MCF 10A (cell line): ENCODE data around the gene TADA2A. TPM values are rescaled to one million over a fixed set of nuclear protein-coding genes. Genes with fewer than 3 reads are reported as not detected.
A peak's percentile ranks its signal among the peaks of the same experiment; 100 is the strongest.

ENCODE experiments used
- Bru-seq: library from RNA; stranded (reverse); fragments of 400-500 nt; gene quantifications from one replicate; lab custom pipeline; 2021; lab: Mats Ljungman, UMichigan
- BruChase-seq, 2 experiments: library from RNA; stranded (reverse); fragments of 400-500 nt; gene quantifications; one replicate each; lab custom pipeline; 2021; lab: Mats Ljungman, UMichigan
- BruUV-seq: library from RNA; stranded (reverse); fragments of 400-500 nt; replicated peaks from 2 replicates; lab custom pipeline; 2021; lab: Mats Ljungman, UMichigan
- CTCF ChIA-PET: fragments of 300-600 bp; sonication (Branson Sonifier 250); formaldehyde crosslinking; extraction: SDS; loops from one replicate; lab custom pipeline; 2021; ENCODE audit warnings: antibody characterized with exemption, inconsistent platforms; lab: Yijun Ruan, JAX
- POLR2A ChIA-PET: fragments of 300-600, 350-650 bp; sonication (Branson Sonifier 250); formaldehyde crosslinking; extraction: SDS; loops from one replicate; lab custom pipeline; 2020; ENCODE audit warnings: antibody characterized with exemption, inconsistent platforms; lab: Yijun Ruan, JAX
- DNase-seq: peaks from one replicate; pipeline ENCODE4 v3.0.0-alpha.2; 2018; ENCODE audit not compliant: unreplicated experiment
- H3K27ac Mint-ChIP-seq: one replicate; pipeline ENCODE4 v1.8.0; 2022; ENCODE audit warnings: mild to moderate bottlenecking, low read depth, mixed read lengths; ENCODE audit not compliant: unreplicated experiment
- H3K27me3 Mint-ChIP-seq: one replicate; pipeline ENCODE4 v1.8.0; 2022; ENCODE audit warnings: mixed read lengths; ENCODE audit not compliant: insufficient read depth, unreplicated experiment
- H3K36me3 Mint-ChIP-seq: one replicate; pipeline ENCODE4 v1.8.0; 2022; ENCODE audit warnings: mild to moderate bottlenecking, moderate library complexity, mixed read lengths; ENCODE audit not compliant: insufficient read depth, unreplicated experiment
- H3K4me1 Mint-ChIP-seq: one replicate; pipeline ENCODE4 v1.8.0; 2022; ENCODE audit warnings: mixed read lengths; ENCODE audit not compliant: insufficient read depth, unreplicated experiment
- H3K4me3 Mint-ChIP-seq: one replicate; pipeline ENCODE4 v1.8.0; 2022; ENCODE audit warnings: mild to moderate bottlenecking, moderate library complexity, mixed read lengths; ENCODE audit not compliant: unreplicated experiment
- H3K9me3 Mint-ChIP-seq: one replicate; pipeline ENCODE4 v1.8.0; 2022; ENCODE audit warnings: mixed read lengths; ENCODE audit not compliant: unreplicated experiment
- CTCF ChIP-seq: fragments of 200-600 bp; IDR thresholded peaks from one replicate; pipeline ENCODE4 v1.8.0; 2022; ENCODE audit warnings: antibody characterized with exemption, mild to moderate bottlenecking; ENCODE audit not compliant: unreplicated experiment
- intact Hi-C: fragments of 100-400 bp; cut with micrococcal nuclease; formaldehyde crosslinking; loops from 2 replicates; pipeline ENCODE4 v1.14.1; 2022
- long read RNA-seq: library from polyadenylated mRNA; stranded (forward); transcript quantifications from one replicate; pipeline ENCODE4 v2.0.0, GENCODE V29; 2022
- total RNA-seq: library from RNA; stranded (reverse); gene quantifications from 2 replicates; pipeline ENCODE4 v1.2.3, GENCODE V29; 2022

The TADA2A gene
- total RNA-seq (25.3 and 31.3 TPM in 2 replicates), Bru-seq, nascent RNA (percentile 71 among the genes with signal in this experiment), BruChase-seq, experiment 1, labeled RNA remaining after a 6-hour chase (percentile 64 among the genes with signal in this experiment), BruChase-seq, experiment 2, labeled RNA remaining after a 2-hour chase (percentile 69 among the genes with signal in this experiment)
- long read RNA-seq, full-length matches to known transcripts = 2 of 11 reads
- long read RNA-seq, partial matches to known transcripts = 0 of 11 reads
- long read RNA-seq, other reads (novel, unspliced or antisense) = 9 of 11 reads

- no peaks in the 10 kb centered on the region for H3K9me3 Mint-ChIP-seq
- H3K4me3 Mint-ChIP-seq = peak within 1 kb of the TSS; percentile 95
- peak within 1 kb of the TSS; percentile 52 for H3K27ac Mint-ChIP-seq
- ChIA-PET CTCF (interaction anchor here (1.1 to 2.6 kb wide), 2 partner anchors 20 to 33 kb away, joined by 6 to 10 read pairs; no protein-coding TSS in a partner anchor), POLR2A (interaction anchor here (0.5 to 8.1 kb wide), 27 partner anchors 9 to 872 kb away, joined by 3 to 111 read pairs (median 5); partner anchors contain the start of genes DUSP14, MYO19 and PIGW)
- TF ChIP-seq CTCF = no peak
- no TSS peak for BruUV-seq
- no peaks in the 10 kb centered on the region for H3K27me3 Mint-ChIP-seq
- peaks cover 31% of the 10 kb centered on the region for H3K36me3 Mint-ChIP-seq
- DNase-seq = peak; percentile 81
- intact Hi-C loops = loop anchor here (2.0 kb wide), 1 partner anchor 84 kb away; no protein-coding TSS in a partner anchor
- peaks cover 10% of the 10 kb centered on the region for H3K4me1 Mint-ChIP-seq
Observed at GRCh38 chr17:37406635-37407461, at the start of gene TADA2A, which contains the start of gene ACACA. Gene TADA2A, plus strand, starts transcription at chr17:37406886. Its CDS starts 4,480 bp downstream, at chr17:37411366. Gene ACACA, minus strand, starts transcription at chr17:37406836. Its CDS starts 537 bp downstream, at chr17:37406299.

- Mint-ChIP-seq H3K9me3 (no peaks in the 10 kb centered on the region), H3K27me3 (no peaks in the 10 kb centered on the region), H3K36me3 (peaks cover 9% of the 10 kb centered on the region), H3K4me3 (peak overlapping the region; percentile 94), H3K27ac (peak overlapping the region; percentile 64), H3K4me1 (peaks cover 31% of the 10 kb centered on the region)
- BruUV-seq = no TSS peak
- ChIA-PET POLR2A (interaction anchor here (0.6 to 6.0 kb wide), 16 partner anchors 10 to 1467 kb away, joined by 3 to 27 read pairs (median 4); partner anchors contain the start of gene CWC25), CTCF (interaction anchor here (1.3 to 1.4 kb wide), 2 partner anchors 11 to 16 kb away, joined by 3 to 4 read pairs; no protein-coding TSS in a partner anchor)
- intact Hi-C loops = loop anchor here (2.0 kb wide), 2 partner anchors 15 to 81 kb away; no protein-coding TSS in a partner anchor
- DNase-seq = peak; percentile 70
- no peak for TF ChIP-seq CTCF
Observed at GRCh38 chr17:37358098-37358829, 48.4 kb upstream of the TADA2A start.

GRCh38 chr17:37358830-37359681 lies 47.6 kb upstream of the TADA2A start:
- H3K4me3 Mint-ChIP-seq = peak overlapping the region; percentile 94
- H3K9me3 Mint-ChIP-seq = no peaks in the 10 kb centered on the region
- peak; percentile 23 for TF ChIP-seq CTCF
- no peaks in the 10 kb centered on the region for H3K27me3 Mint-ChIP-seq
- H3K27ac Mint-ChIP-seq = peak overlapping the region; percentile 73
- intact Hi-C loops = loop anchor here (2.0 kb wide), 2 partner anchors 14 to 82 kb away; no protein-coding TSS in a partner anchor
- ChIA-PET POLR2A (interaction anchor here (0.6 to 6.0 kb wide), 17 partner anchors 9 to 1466 kb away, joined by 3 to 27 read pairs (median 4); partner anchors contain the start of gene CWC25), CTCF (interaction anchor here (0.6 to 1.4 kb wide), 3 partner anchors 12 to 202 kb away, joined by 3 to 4 read pairs (median 3); no protein-coding TSS in a partner anchor)
- H3K4me1 Mint-ChIP-seq = peaks cover 31% of the 10 kb centered on the region
- DNase-seq = peak; percentile 96
- BruUV-seq = no TSS peak
- peaks cover 7% of the 10 kb centered on the region for H3K36me3 Mint-ChIP-seq
